ENCODE data around the gene RNF217. TPM values are rescaled to one million over a fixed set of nuclear protein-coding genes. Genes with fewer than 3 reads are reported as not detected.

The RNF217 gene
- total and polyA plus RNA-seq, 10 of the 15 experiments (the other 5 are each of a cell fraction or from before 2014, with no cell fraction given): under 0.01 to 11.7 (median 0.04) TPM; not detected in 3

DNA sequence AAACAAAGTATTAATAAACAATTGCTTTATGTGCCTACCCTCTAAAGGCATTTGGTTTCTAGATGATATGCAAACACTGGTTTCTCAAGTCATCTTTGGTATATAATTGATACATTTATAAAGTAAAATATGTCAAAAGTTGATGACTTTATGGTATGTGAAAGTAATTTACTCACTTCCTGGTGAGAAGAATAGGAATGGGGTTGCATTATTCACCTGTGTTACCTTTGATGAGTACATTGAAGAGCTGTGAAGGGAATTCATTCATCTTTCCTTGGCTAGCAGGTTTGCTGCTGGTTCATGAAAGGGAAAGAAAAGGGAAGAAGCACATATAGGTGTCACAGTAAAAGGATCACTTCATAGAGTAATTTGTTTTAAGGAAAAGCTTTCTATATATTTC, 20.4 kb downstream of the RNF217 start:
- intact Hi-C loops (cut with micrococcal nuclease; ENCODE audit: unreplicated experiment): no loop called here
- H3K4me3 ChIP-seq: no peak overlapping the region
- no peaks in the 10 kb centered on the region for H3K27me3 ChIP-seq (replicated peaks in 1 of 2; ENCODE audit: control insufficient read depth in 2 of 2, insufficient read depth in 2 of 2, low read length in 1 of 2)
- no peak for FAIRE-seq
- H2AFZ ChIP-seq (ENCODE audit: control insufficient read depth, low read depth, low read length): no peak overlapping the region
- SMC1A ChIA-PET (ENCODE audit: uncharacterized antibody, unreplicated experiment): interaction anchor here (1.1 kb wide), 1 partner anchor 110 kb away, joined by 3 read pairs; no protein-coding TSS in a partner anchor
- H3K9ac ChIP-seq (ENCODE audit: control insufficient read depth, insufficient read depth, low read length): no peak overlapping the region
- RAD21 ChIA-PET (ENCODE audit: unreplicated experiment): no interaction called here
- no peaks in the 10 kb centered on the region for H3K79me2 ChIP-seq (ENCODE audit: control insufficient read depth, insufficient read depth, low read length)
- no peak for ATAC-seq
- no peak overlapping the region for H3K4me2 ChIP-seq (ENCODE audit: control insufficient read depth, insufficient read depth)
- CTCF ChIA-PET: no interaction called here
- no peaks in the 10 kb centered on the region for H3K36me3 ChIP-seq (ENCODE audit: control insufficient read depth in 2 of 2, insufficient read depth in 2 of 2, low read length in 1 of 2)
- H3K9me3 ChIP-seq (replicated peaks; ENCODE audit: control insufficient read depth, insufficient read depth, low read length): no peaks in the 10 kb centered on the region; the same call in 2 of the 3 replicates
- H3K4me1 ChIP-seq (ENCODE audit: control insufficient read depth, insufficient read depth, low read length): no peaks in the 10 kb centered on the region
- H3K27ac ChIP-seq (ENCODE audit: control insufficient read depth, insufficient read depth): no peak overlapping the region
- POLR2A ChIA-PET: no interaction called here
- in situ Hi-C loops (cut with MboI): no loop called here
- DNase-seq (ENCODE audit: low read depth, low spot score): no peak
- H4K20me1 ChIP-seq (ENCODE audit: control insufficient read depth, insufficient read depth): no peaks in the 10 kb centered on the region
- BruUV-seq (replicated peaks): no TSS peak
- TF ChIP-seq EGR1 (IDR thresholded peaks at IDR 0.05; ENCODE audit: borderline replicate concordance in 1 of 2, low read depth in 2 of 2, low read length in 2 of 2) (no peak), ATF7 (IDR thresholded peaks at IDR 0.05; ENCODE audit: low read depth) (no peak), SUZ12 (IDR thresholded peaks at IDR 0.05; ENCODE audit: unreplicated experiment) (no peak), HDAC2 (IDR thresholded peaks at IDR 0.05) (no peak), ZNF622 (IDR thresholded peaks at IDR 0.05) (no peak), EZH2 (IDR thresholded peaks at IDR 0.05; ENCODE audit: borderline replicate concordance, control insufficient read depth, low read depth, low read length) (no peak), NR2C1 (IDR thresholded peaks at IDR 0.05) (no peak), PML (IDR thresholded peaks at IDR 0.05; ENCODE audit: low read length) (no peak), SRF (IDR thresholded peaks at IDR 0.05; ENCODE audit: low read depth in 2 of 2, low read length in 2 of 2) (no peak), ETV6 (conservative IDR thresholded peaks at IDR 0.05 in 1 of 2, IDR thresholded peaks at IDR 0.05 in 1 of 2; ENCODE audit: borderline replicate concordance in 1 of 2, low read depth in 1 of 2) (no peak), RAD21 (IDR thresholded peaks at IDR 0.05; ENCODE audit: insufficient read depth, low read depth, low read length) (no peak), IRF4 (IDR thresholded peaks at IDR 0.05; ENCODE audit: low read depth, low read length) (no peak), BACH1 (IDR thresholded peaks at IDR 0.05; ENCODE audit: borderline replicate concordance) (no peak), POLR2AphosphoS5 (IDR thresholded peaks at IDR 0.05; ENCODE audit: low read length) (no peak), SMARCA5 (IDR thresholded peaks at IDR 0.05) (no peak)
- TF ChIP-seq, protein P1, sequence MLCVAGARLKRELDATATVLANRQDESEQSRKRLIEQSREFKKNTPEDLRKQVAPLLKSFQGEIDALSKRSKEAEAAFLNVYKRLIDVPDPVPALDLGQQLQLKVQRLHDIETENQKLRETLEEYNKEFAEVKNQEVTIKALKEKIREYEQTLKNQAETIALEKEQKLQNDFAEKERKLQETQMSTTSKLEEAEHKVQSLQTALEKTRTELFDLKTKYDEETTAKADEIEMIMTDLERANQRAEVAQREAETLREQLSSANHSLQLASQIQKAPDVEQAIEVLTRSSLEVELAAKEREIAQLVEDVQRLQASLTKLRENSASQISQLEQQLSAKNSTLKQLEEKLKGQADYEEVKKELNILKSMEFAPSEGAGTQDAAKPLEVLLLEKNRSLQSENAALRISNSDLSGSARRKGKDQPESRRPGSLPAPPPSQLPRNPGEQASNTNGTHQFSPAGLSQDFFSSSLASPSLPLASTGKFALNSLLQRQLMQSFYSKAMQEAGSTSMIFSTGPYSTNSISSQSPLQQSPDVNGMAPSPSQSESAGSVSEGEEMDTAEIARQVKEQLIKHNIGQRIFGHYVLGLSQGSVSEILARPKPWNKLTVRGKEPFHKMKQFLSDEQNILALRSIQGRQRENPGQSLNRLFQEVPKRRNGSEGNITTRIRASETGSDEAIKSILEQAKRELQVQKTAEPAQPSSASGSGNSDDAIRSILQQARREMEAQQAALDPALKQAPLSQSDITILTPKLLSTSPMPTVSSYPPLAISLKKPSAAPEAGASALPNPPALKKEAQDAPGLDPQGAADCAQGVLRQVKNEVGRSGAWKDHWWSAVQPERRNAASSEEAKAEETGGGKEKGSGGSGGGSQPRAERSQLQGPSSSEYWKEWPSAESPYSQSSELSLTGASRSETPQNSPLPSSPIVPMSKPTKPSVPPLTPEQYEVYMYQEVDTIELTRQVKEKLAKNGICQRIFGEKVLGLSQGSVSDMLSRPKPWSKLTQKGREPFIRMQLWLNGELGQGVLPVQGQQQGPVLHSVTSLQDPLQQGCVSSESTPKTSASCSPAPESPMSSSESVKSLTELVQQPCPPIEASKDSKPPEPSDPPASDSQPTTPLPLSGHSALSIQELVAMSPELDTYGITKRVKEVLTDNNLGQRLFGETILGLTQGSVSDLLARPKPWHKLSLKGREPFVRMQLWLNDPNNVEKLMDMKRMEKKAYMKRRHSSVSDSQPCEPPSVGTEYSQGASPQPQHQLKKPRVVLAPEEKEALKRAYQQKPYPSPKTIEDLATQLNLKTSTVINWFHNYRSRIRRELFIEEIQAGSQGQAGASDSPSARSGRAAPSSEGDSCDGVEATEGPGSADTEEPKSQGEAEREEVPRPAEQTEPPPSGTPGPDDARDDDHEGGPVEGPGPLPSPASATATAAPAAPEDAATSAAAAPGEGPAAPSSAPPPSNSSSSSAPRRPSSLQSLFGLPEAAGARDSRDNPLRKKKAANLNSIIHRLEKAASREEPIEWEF (IDR thresholded peaks at IDR 0.05; ENCODE audit: insufficient replicate concordance, low read depth, low read length): no peak
- TF ChIP-seq, protein P2, sequence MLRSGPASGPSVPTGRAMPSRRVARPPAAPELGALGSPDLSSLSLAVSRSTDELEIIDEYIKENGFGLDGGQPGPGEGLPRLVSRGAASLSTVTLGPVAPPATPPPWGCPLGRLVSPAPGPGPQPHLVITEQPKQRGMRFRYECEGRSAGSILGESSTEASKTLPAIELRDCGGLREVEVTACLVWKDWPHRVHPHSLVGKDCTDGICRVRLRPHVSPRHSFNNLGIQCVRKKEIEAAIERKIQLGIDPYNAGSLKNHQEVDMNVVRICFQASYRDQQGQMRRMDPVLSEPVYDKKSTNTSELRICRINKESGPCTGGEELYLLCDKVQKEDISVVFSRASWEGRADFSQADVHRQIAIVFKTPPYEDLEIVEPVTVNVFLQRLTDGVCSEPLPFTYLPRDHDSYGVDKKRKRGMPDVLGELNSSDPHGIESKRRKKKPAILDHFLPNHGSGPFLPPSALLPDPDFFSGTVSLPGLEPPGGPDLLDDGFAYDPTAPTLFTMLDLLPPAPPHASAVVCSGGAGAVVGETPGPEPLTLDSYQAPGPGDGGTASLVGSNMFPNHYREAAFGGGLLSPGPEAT (IDR thresholded peaks at IDR 0.05; ENCODE audit: low read depth): no peak
